Renal pelvis (tissue), 4 donors: ENCODE data around the gene TMC8. TPM values are rescaled to one million over a fixed set of nuclear protein-coding genes. Genes with fewer than 3 reads are reported as not detected.

Experiments used
- DNase-seq: peaks from one replicate; pipeline ENCODE4 v3.0.0-alpha.2; 2013
- polyA plus RNA-seq, 3 donors: library from polyadenylated mRNA; unstranded; fragments of 120-200 nt; gene quantifications; one replicate each; pipeline ENCODE4 v1.2.1, GENCODE V29; 2013; ENCODE audit not compliant: insufficient read length in 3 of 3

TMC8 gene
- polyA plus RNA-seq, 3 donors = 2.1 to 2.5 (median 2.4) TPM

- DNase-seq = no peak
These were observed 48.8 kb downstream of the TMC8 start for GRCh38 chr17:78179372-78179771.

- DNase-seq = no peak
These were observed 49.5 kb downstream of the TMC8 start for GRCh38 chr17:78180083-78180482.

DNA sequence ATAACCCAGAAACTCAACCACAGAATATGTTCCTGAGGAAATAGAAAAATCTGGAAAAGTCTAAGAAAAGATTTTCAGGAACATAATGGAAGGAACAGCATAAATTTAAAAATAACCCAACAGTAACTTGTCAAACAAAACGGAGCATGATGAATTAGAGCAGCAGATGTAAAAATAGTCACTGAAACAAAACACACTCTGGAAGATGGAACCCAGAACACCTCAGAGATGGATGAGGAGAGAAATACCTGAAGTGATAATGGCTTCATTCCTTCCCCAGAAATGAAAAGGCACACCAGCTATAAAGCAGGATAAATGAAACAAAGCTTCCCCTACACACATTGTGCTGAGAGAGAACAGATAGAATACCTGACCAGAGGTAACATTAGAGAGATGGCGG, 49.9 kb downstream of the TMC8 start:
- no peak for DNase-seq

DNA sequence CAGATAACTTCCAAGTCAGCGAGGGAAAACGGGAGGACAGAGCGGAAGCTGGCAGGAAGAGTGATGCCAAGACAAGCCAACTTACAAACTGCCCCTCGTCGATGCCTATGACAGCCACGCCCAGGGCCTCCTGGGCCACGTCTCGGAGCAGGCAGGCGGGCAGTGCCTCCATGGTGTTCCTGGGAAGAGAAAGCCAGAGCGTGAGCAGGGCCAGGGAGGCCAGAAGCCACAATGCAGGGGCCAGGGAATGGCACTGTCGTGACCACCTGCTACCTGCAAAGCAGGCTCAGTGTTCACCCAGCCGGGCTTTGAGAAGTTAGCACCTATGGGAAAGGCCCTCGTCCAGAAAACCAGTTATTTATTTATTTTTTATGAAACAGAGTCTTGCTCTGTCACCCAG, 51.9 kb downstream of the TMC8 start:
- DNase-seq = no peak

- no peak for DNase-seq
These were observed 53.3 kb downstream of the TMC8 start for GRCh38 chr17:78183916-78184315.

- DNase-seq = no peak
These were observed 53.8 kb downstream of the TMC8 start for GRCh38 chr17:78184351-78184750.

- DNase-seq = no peak
These were observed 54.3 kb downstream of the TMC8 start for GRCh38 chr17:78184868-78185267.

DNA sequence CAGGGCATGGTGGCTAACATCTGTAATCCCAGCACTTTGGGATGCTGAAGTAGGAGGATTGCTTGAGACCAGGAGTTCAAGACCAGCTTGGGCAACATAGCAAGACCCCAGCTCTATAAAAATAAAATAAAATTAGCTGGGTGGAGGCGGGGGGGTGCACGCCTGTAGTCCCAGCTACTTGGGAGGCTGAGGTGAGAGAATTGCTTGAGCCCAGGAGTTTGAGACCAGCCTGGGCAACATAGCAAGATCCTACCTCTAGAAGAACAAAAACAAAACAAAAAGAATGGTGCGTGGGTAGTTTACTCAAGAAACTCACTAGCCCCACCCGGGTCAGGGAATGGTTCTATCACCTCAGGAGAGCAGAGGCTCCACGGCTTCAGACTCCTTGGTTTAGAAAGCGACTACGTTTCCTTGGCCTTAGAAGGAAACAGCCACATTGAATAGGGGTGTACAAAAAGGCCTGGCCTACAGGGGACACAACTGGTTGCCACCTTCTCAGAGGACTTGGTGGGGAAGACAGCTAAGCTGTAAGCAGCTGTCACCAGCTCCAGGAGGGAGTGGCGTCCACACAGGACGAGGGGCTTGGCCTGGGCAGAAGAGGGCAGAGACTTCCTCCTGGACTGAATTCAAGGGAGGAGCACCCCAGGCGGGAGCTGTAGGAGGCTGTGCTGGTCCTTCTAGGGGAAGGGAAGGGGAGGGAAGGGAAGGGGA, 55.6 kb downstream of the TMC8 start:
- DNase-seq = no peak

DNA sequence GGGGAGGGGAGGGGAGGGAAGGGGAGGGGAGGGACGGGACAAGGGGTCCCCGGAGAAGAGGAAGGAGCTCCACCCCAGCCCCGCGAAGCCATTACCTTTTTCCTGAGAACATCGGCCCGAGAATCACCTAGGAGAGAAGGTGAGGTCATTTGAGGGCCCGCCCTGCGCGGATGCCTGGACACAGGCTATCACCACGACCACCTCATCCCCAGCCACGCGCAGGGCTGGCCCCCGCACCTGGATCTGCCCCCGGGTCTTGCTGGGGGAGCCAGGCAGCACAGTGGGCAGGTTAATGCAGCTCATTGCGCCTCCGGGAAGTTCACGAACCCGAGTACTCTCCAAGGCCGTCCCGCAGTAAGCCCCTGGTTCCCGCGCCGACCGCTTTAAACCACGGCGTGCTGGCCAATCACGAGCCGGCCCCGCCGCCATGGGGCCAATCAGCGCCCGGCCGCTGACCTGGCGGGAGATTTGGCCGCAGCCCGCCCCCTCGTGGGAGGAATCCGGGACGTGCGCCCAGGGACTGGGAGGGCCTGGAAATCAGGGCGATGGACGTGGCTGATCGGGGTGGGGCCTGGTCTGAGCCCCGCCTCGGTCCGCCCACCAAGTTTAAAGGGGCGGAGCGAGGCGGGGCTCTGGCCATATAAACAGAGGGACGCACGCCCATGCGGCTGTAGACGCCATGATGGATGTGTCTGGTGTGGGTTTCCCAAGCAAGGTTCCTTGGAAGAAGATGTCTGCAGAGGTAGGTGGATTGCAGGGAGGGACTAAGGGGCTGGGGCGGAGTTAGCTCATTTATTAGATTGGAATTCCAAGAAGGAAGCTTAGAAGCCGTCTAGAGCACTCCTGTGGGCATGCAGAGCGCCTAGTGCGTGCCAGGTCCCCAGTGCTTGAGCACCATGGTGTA, 56.4 kb downstream of the TMC8 start, which contains the start of the genes AFMID and TK1:
Gene AFMID (plus strand): TSS at position 671 of the 904 bp plus-strand sequence. CDS start 9 bp downstream, at position 680.
Gene TK1 (minus strand): TSS at position 361 of the 904 bp plus-strand sequence. CDS start 58 bp downstream, at position 303.
- DNase-seq = peak; percentile 97

Other genes with a start within 250 kb of the TMC8 start
- 10 to 100 TPM; 12.1 to 18.0 (median 16.1) TPM for gene TNRC6C, start 172.1 kb upstream of the TMC8 start, polyA plus RNA-seq
- 10 to 100 TPM; 29.1 to 38.4 (median 31.7) TPM for gene TMC6, start 2.0 kb upstream of the TMC8 start, polyA plus RNA-seq
- gene C17orf99, start 15.6 kb downstream of the TMC8 start, polyA plus RNA-seq = under 1 TPM; 0.24 to 0.52 (median 0.41) TPM
- 10 to 100 TPM; 71.5 to 79.1 (median 72.9) TPM for gene SYNGR2, start 37.8 kb downstream of the TMC8 start, polyA plus RNA-seq
- gene TK1, start 56.3 kb downstream of the TMC8 start, polyA plus RNA-seq = 10 to 100 TPM; 32.5 to 38.5 (median 33.1) TPM
- 10 to 100 TPM; 51.8 to 82.3 (median 73.6) TPM for gene AFMID, start 56.6 kb downstream of the TMC8 start, polyA plus RNA-seq
- gene BIRC5, start 83.5 kb downstream of the TMC8 start, polyA plus RNA-seq = 10 to 100 TPM; 26.5 to 32.4 (median 32.2) TPM
- not detected for gene TMEM235, start 100.9 kb downstream of the TMC8 start, polyA plus RNA-seq
- 1 to 10 TPM; 7.1 to 8.8 (median 8.4) TPM for gene SOCS3, start 229.3 kb downstream of the TMC8 start, polyA plus RNA-seq
- 10 to 100 TPM; 46.3 to 58.6 (median 56.4) TPM for gene PGS1, start 247.9 kb downstream of the TMC8 start, polyA plus RNA-seq